NCI-H748 (cell line): Measurements from ENCODE around the gene NPTXR.

Experiments
- DNase-seq: peaks from one replicate; lab custom pipeline; 2025; ENCODE audit not compliant: unreplicated experiment; lab: John Stamatoyannopoulos, UW

The NPTXR gene

GRCh38 chr22:38843657-38844314 is at the start of gene NPTXR:
TSS of gene NPTXR (minus strand) at chr22:38844028.
- peak; percentile 71 for DNase-seq

- DNase-seq, result no peak
These were observed 47.4 kb upstream of the NPTXR start for GRCh38 chr22:38891256-38891655.

- no peak for DNase-seq
These were observed 46.5 kb upstream of the NPTXR start for GRCh38 chr22:38890377-38890776.

- no peak for DNase-seq
These were observed 42.5 kb upstream of the NPTXR start for GRCh38 chr22:38886333-38886732.

GRCh38 chr22:38882972-38883622 is 39.3 kb upstream of the NPTXR start:
- no peak for DNase-seq

GRCh38 chr22:38881997-38882879 is 38.4 kb upstream of the NPTXR start:
- DNase-seq, result no peak

- DNase-seq, result no peak
These were observed 37.6 kb upstream of the NPTXR start for GRCh38 chr22:38881464-38881871.

GRCh38 chr22:38879961-38880360 is 36.1 kb upstream of the NPTXR start:
- DNase-seq, result no peak

- DNase-seq, result no peak
These were observed 35.4 kb upstream of the NPTXR start for GRCh38 chr22:38879108-38879729.

GRCh38 chr22:38878001-38878400 is 34.2 kb upstream of the NPTXR start:
- no peak for DNase-seq

- no peak for DNase-seq
These were observed 30.8 kb upstream of the NPTXR start for GRCh38 chr22:38874529-38875222.

GRCh38 chr22:38873469-38874411 is 29.9 kb upstream of the NPTXR start:
- DNase-seq, result peak; percentile 88

- peak; percentile 76 for DNase-seq
These were observed 29.0 kb upstream of the NPTXR start for GRCh38 chr22:38872831-38873248.

- peak; percentile 93 for DNase-seq
These were observed 28.5 kb upstream of the NPTXR start, which contains the start of gene CBX6 for GRCh38 chr22:38872172-38872830. TSS of gene CBX6 (minus strand) at chr22:38872216. CDS start at chr22:38872190, 26 bp downstream.

- DNase-seq, result peak; percentile 32
These were observed 27.7 kb upstream of the NPTXR start for GRCh38 chr22:38871360-38872171.

- peak; percentile 6 for DNase-seq
These were observed 27.0 kb upstream of the NPTXR start for GRCh38 chr22:38870791-38871359.

GRCh38 chr22:38870312-38870741 is 26.5 kb upstream of the NPTXR start:
- DNase-seq, result peak; percentile 79

- no peak for DNase-seq
These were observed 25.8 kb upstream of the NPTXR start for GRCh38 chr22:38869663-38870062.
